K562 (cell line): Measurements from ENCODE around the gene ERFL. TPM values are rescaled to one million over a fixed set of nuclear protein-coding genes. Genes with fewer than 3 reads are reported as not detected.

Source experiments
- ATAC-seq: fragments of 200-7000 bp; cut with Tn5 transposase; 3 replicates; pipeline ENCODE4 v1.9.1; 2020; ENCODE audit warnings: moderate library complexity
- BruUV-seq: library from RNA; stranded (reverse); fragments of 400-500 nt; replicated peaks from 2 replicates; lab custom pipeline; 2021; lab: Mats Ljungman, UMichigan
- CTCF ChIA-PET: fragments of 300-600 bp; formaldehyde crosslinking; extraction: SDS; loops from one replicate; lab custom pipeline; 2021; ENCODE audit warnings: low intra/inter-chr PET ratio; lab: Yijun Ruan, JAX
- POLR2A ChIA-PET: fragments of 300-600, 350-650 bp; sonication (Branson Sonifier 250); formaldehyde crosslinking; extraction: SDS; loops from one replicate; lab custom pipeline; 2021; ENCODE audit warnings: antibody characterized with exemption, inconsistent platforms; lab: Yijun Ruan, JAX
- DNase-seq, 4 experiments: peaks; one replicate each; pipeline versions ENCODE4 v3.0.0 to v3.0.0-alpha.2; 2011 to 2018; ENCODE audit warnings: low spot score in 3 of 4, mixed read lengths in 3 of 4; ENCODE audit errors: extremely low read depth in 1 of 4
- FAIRE-seq: peaks from 2 replicates; lab custom pipeline; 2011; peaks lifted over from hg19 to GRCh38; lab: Jason Lieb, UNC
- H2AFZ ChIP-seq: 2 replicates; pipeline ENCODE4 v1.6.0; 2011; ENCODE audit warnings: low read depth, low read length, control low read depth, inconsistent platforms
- H3K27ac ChIP-seq: fragments of 200-600 bp; 3 replicates; pipeline ENCODE4 v1.8.0; 2011; ENCODE audit warnings: low read depth, mild to moderate bottlenecking, control low read depth, inconsistent platforms, low read length, moderate library complexity, mixed read lengths; ENCODE audit errors: extremely low read depth
- H3K27me3 ChIP-seq, 2 experiments: fragments of 300-600 bp in 1 of 2; 2 replicates in 1 of 2; 3 replicates in 1 of 2; pipeline versions ENCODE4 v1.6.0 to v1.8.0; 2011; ENCODE audit warnings: inconsistent platforms in 2 of 2, low read length in 2 of 2, mild to moderate bottlenecking in 1 of 2, mixed read lengths in 1 of 2, moderate library complexity in 1 of 2; ENCODE audit not compliant: control insufficient read depth in 2 of 2, insufficient read depth in 2 of 2
- H3K36me3 ChIP-seq: fragments of 300-600 bp; 3 replicates; pipeline ENCODE4 v1.8.0; 2011; ENCODE audit warnings: mild to moderate bottlenecking, low read length, inconsistent platforms; ENCODE audit not compliant: control insufficient read depth, insufficient read depth
- H3K4me1 ChIP-seq, 2 experiments: fragments of 200-600 bp in 1 of 2; replicated peaks in 1 of 2; 2 replicates in 1 of 2; 3 replicates in 1 of 2; pipeline versions ENCODE4 v1.5.1 to v1.8.0; 2011; ENCODE audit warnings: inconsistent platforms in 2 of 2, low read length in 2 of 2, mild to moderate bottlenecking in 1 of 2, mixed read lengths in 1 of 2, moderate library complexity in 1 of 2; ENCODE audit not compliant: control insufficient read depth in 2 of 2, insufficient read depth in 2 of 2
- H3K4me2 ChIP-seq: 2 replicates; pipeline ENCODE4 v1.6.1; 2011; ENCODE audit warnings: low read length, control low read depth, inconsistent platforms, mixed read lengths; ENCODE audit not compliant: insufficient read depth
- H3K4me3 ChIP-seq: fragments of 200-600 bp; sonication (generic), shearing (Covaris generic); 2 replicates; pipeline ENCODE4 v1.5.1; 2016; ENCODE audit warnings: control low read depth, inconsistent platforms
- H3K79me2 ChIP-seq: fragments of 200-600 bp; 3 replicates; pipeline ENCODE4 v1.8.0; 2011; ENCODE audit warnings: low read length, inconsistent platforms; ENCODE audit not compliant: control insufficient read depth, insufficient read depth
- H3K9ac ChIP-seq, 2 experiments: 2 replicates each; pipeline versions ENCODE4 v1.6.0 to v1.6.1; 2011; ENCODE audit warnings: low read depth in 2 of 2, low read length in 2 of 2, control low read depth in 1 of 2, inconsistent platforms in 1 of 2, mild to moderate bottlenecking in 1 of 2, mixed read lengths in 1 of 2; ENCODE audit not compliant: insufficient read depth in 1 of 2
- H3K9me1 ChIP-seq: one replicate; pipeline ENCODE4 v1.6.0; 2011; ENCODE audit warnings: inconsistent platforms, mild to moderate bottlenecking, low read length, moderate library complexity; ENCODE audit not compliant: control insufficient read depth, insufficient read depth
- H3K9me3 ChIP-seq: replicated peaks from 2 replicates; pipeline ENCODE4 v1.5.1; 2011; ENCODE audit warnings: low read depth, low read length, inconsistent platforms; ENCODE audit not compliant: control insufficient read depth, insufficient read depth
- H4K20me1 ChIP-seq: replicated peaks from 2 replicates; pipeline ENCODE4 v1.6.1; 2011; ENCODE audit warnings: low read length, inconsistent platforms, mixed read lengths; ENCODE audit not compliant: control insufficient read depth, insufficient read depth
- CLOCK ChIP-seq: fragments of 250-450 bp; sonication (Bioruptor Pico); IDR thresholded peaks from 2 replicates; pipeline ENCODE4 v1.4.0; 2020; ENCODE audit warnings: mild to moderate bottlenecking, moderate library complexity, borderline replicate concordance
- CTCF ChIP-seq, 3 experiments: IDR thresholded peaks in 2 of 3; conservative IDR thresholded peaks in 1 of 3; 2 replicates each; pipeline ENCODE4 v1.5.1; 2011 to 2012; ENCODE audit warnings: low read length in 3 of 3, mild to moderate bottlenecking in 3 of 3, control low read depth in 2 of 3, improper control_type of control experiment in 1 of 3, inconsistent platforms in 1 of 3, low read depth in 1 of 3, mixed read lengths in 1 of 3, moderate library complexity in 1 of 3; ENCODE audit not compliant: insufficient read depth in 2 of 3
- DMBX1 ChIP-seq: fragments of 250-450 bp; sonication (Bioruptor Pico); IDR thresholded peaks from 2 replicates; pipeline ENCODE4 v1.8.0; 2022; ENCODE audit warnings: inconsistent platforms, mild to moderate bottlenecking, moderate library complexity, borderline replicate concordance
- EP400 ChIP-seq: fragments of 450-650 bp; IDR thresholded peaks from 2 replicates; pipeline ENCODE4 v1.6.1; 2017; ENCODE audit warnings: antibody characterized with exemption, mild to moderate bottlenecking, moderate library complexity
- HEY1 ChIP-seq: fragments of 250-450 bp; sonication (Bioruptor Pico); IDR thresholded peaks from 2 replicates; pipeline ENCODE4 v1.5.0; 2020; ENCODE audit warnings: mild to moderate bottlenecking, moderate library complexity, borderline replicate concordance
- ID3 ChIP-seq, 2 experiments: fragments of 250-450 bp in 1 of 2; fragments of 450-650 bp in 1 of 2; sonication (Bioruptor Pico) in 1 of 2; IDR thresholded peaks; 2 replicates each; pipeline versions ENCODE4 v1.6.1 to v1.8.0; 2016 to 2021; ENCODE audit warnings: mild to moderate bottlenecking in 2 of 2, moderate library complexity in 2 of 2, missing compliant biosample characterization in 1 of 2, missing genetic modification characterization in 1 of 2
- SNRNP70 ChIP-seq: fragments of 200-400 bp; formaldehyde crosslinking; optimal IDR thresholded peaks from 2 replicates; pipeline ENCODE3; 2017; ENCODE audit warnings: low read depth, low read length
- SREBF1 ChIP-seq: fragments of 150-350 bp; IDR thresholded peaks from 2 replicates; pipeline ENCODE4 v1.6.1; 2014; ENCODE audit warnings: antibody characterized with exemption, low read depth, low read length, borderline replicate concordance
- SRF ChIP-seq, 2 experiments: fragments of 250-450, 450-650 bp in 1 of 2; sonication (Bioruptor Pico) in 1 of 2; sonication (generic) in 1 of 2; formaldehyde crosslinking; IDR thresholded peaks; 2 replicates each; pipeline versions ENCODE4 v1.5.0 to v1.5.1; 2020 to 2022; ENCODE audit warnings: mild to moderate bottlenecking in 1 of 2, missing genetic modification reagents in 1 of 2
- TRIM25 ChIP-seq: fragments of 450-650 bp; IDR thresholded peaks from 2 replicates; pipeline ENCODE4 v1.7.0; 2016; ENCODE audit warnings: borderline replicate concordance
- ZBTB43 ChIP-seq: sonication (generic); formaldehyde crosslinking; IDR thresholded peaks from 2 replicates; pipeline ENCODE4 v1.8.0; 2023; ENCODE audit warnings: mild to moderate bottlenecking, missing genetic modification reagents
- WGBS: fragments of 100-300 bp; shearing (Covaris generic); methylation state at CpG from one replicate; pipeline ENCODE4 v1.1.6; 2016; ENCODE audit warnings: low coverage, mixed read lengths; ENCODE audit not compliant: insufficient coverage; ENCODE audit errors: missing lambda C conversion rate; 5-methylcytosine and 5-hydroxymethylcytosine counted together
- in situ Hi-C: fragments of 300-500 bp; cut with MboI; formaldehyde crosslinking; loops from 4 replicates; pipeline ENCODE4 v1.15.0; 2018; ENCODE audit warnings: inconsistent platforms, mixed read lengths
- intact Hi-C: fragments of 100-400 bp; cut with micrococcal nuclease; formaldehyde crosslinking; loops from 2 replicates; pipeline ENCODE4 v1.14.2; 2022
- polyA plus RNA-seq, 8 experiments: library from polyadenylated mRNA; depleted of rRNA in 4 of 8; stranded (reverse) in 5 of 8; unstranded in 3 of 8; fragments of >200 nt; fragmentation: Nextera tagmentation in 2 of 8; fragmentation: Illumina TruSeq in 1 of 8; extraction: Ambion mirVana in 2 of 8; extraction: Trizol in 1 of 8; gene quantifications; 2 replicates each; pipeline versions ENCODE4 v1.2.1 to v1.2.3, GENCODE V29; 2011 to 2014; ENCODE audit warnings: inconsistent platforms in 1 of 8, missing spikeins in 1 of 8
- total RNA-seq, 7 experiments: library from RNA; depleted of rRNA in 6 of 7; stranded (reverse); fragments of >200 nt in 6 of 7; fragmentation: Illumina TruSeq in 2 of 7; extraction: Trizol in 2 of 7; gene quantifications; 2 replicates each; pipeline versions ENCODE4 v1.2.1 to v1.2.3, GENCODE V29; 2011 to 2021; ENCODE audit warnings: low replicate concordance in 1 of 7

Gene ERFL
- total and polyA plus RNA-seq, 9 of the 15 experiments (the other 6 are each of a cell fraction or from before 2014, with no cell fraction given), result 0.07 to 0.75 (median 0.32) TPM; not detected in 4

GRCh38 chr19:41902594-41902993 is 25.7 kb downstream of the ERFL start:
- peaks cover 0 to 31% of the 10 kb centered on the region in 2 experiments; a peak in 2 of 5 replicates for H3K4me1 ChIP-seq
- TF ChIP-seq CLOCK (CRISPR knock-in tag), result no peak
- no peak for TF ChIP-seq SREBF1
- TF ChIP-seq CTCF (IDR thresholded peaks at IDR 0.05 in 2 of 3, conservative IDR thresholded peaks at IDR 0.05 in 1 of 3; ENCODE audit: insufficient read depth in 2 of 3, low read depth in 1 of 3, low read length in 3 of 3), result no peak
- no peak for TF ChIP-seq TRIM25
- no peak for TF ChIP-seq SNRNP70
- no peak for TF ChIP-seq ZBTB43 (CRISPR knock-in tag)
- no peak for TF ChIP-seq DMBX1 (CRISPR knock-in tag)
- TF ChIP-seq ID3 (CRISPR knock-in tag; IDR thresholded peaks at IDR 0.05), result no peak
- no peak for TF ChIP-seq ID3 (tag; IDR thresholded peaks at IDR 0.05)
- no peak for TF ChIP-seq SRF (CRISPR knock-in tag; IDR thresholded peaks at IDR 0.05)
- no peak for TF ChIP-seq EP400
- no peak for TF ChIP-seq HEY1 (CRISPR knock-in tag)

More at GRCh38 chr19:41902594-41902993, 25.7 kb downstream of the ERFL start:
- DNase-seq, result no peak
- no peak for FAIRE-seq
- Histone ChIP-seq H3K79me2 (no peaks in the 10 kb centered on the region), H3K27me3 (no peaks in the 10 kb centered on the region), H3K4me3 (no peak overlapping the region), H3K4me2 (no peak overlapping the region), H3K27ac (no peak overlapping the region), H4K20me1 (no peaks in the 10 kb centered on the region), H3K36me3 (peaks cover 84% of the 10 kb centered on the region), H2AFZ (no peak overlapping the region), H3K9me1 (peaks cover 4% of the 10 kb centered on the region), H3K9me3 (no peaks in the 10 kb centered on the region), H3K9ac (no peak overlapping the region)
- BruUV-seq, result no TSS peak
- WGBS, result 95% methylated on average over 16 of the region's 17 CpGs
- in situ Hi-C loops, result no loop called here
- ChIA-PET POLR2A (interaction anchor here (0.6 to 1.2 kb wide), 3 partner anchors 18 to 48 kb away, joined by 3 to 5 read pairs (median 3); partner anchors contain the start of gene RPS19), CTCF (no interaction called here)
- intact Hi-C loops, result no loop called here
- no peak for ATAC-seq
